B cell (primary cell): ENCODE data around the gene TNNT3. TPM values are rescaled to one million over a fixed set of nuclear protein-coding genes. Genes with fewer than 3 reads are reported as not detected.

Experiments used
- ATAC-seq: fragments of 200-7000 bp; cut with Tn5 transposase; one replicate; pipeline ENCODE4 v1.10.0; 2021; ENCODE audit warnings: low read depth, mild to moderate bottlenecking, moderate number of reproducible peaks, moderate library complexity
- CTCF ChIA-PET: fragments of 350-600 bp; sonication (Branson Sonifier 250); formaldehyde crosslinking; loops from one replicate; lab custom pipeline; 2021; ENCODE audit warnings: antibody characterized with exemption, inconsistent platforms; lab: Charles Lee
- POLR2A ChIA-PET: fragments of 350-600 bp; sonication (Branson Sonifier 250); formaldehyde crosslinking; loops from one replicate; lab custom pipeline; 2021; ENCODE audit warnings: antibody characterized with exemption; lab: Charles Lee
- DNase-seq: peaks from one replicate; pipeline ENCODE4 v3.0.0; 2013
- H2AFZ ChIP-seq: 2 replicates; pipeline ENCODE4 v1.6.1; 2012; ENCODE audit warnings: mild to moderate bottlenecking, low read depth, low read length; ENCODE audit not compliant: insufficient read depth, poor library complexity, severe bottlenecking
- H3K27ac ChIP-seq, 2 donors: 1 replicate in 1 of 2; 2 replicates in 1 of 2; pipeline ENCODE4 v1.5.1; 2012 to 2013; ENCODE audit warnings: low read length in 2 of 2, mild to moderate bottlenecking in 2 of 2, moderate library complexity in 1 of 2
- H3K27me3 ChIP-seq, 4 experiments: fragments of 200-600 bp in 1 of 4; sonication (generic) in 1 of 4; replicated peaks in 1 of 4; 1 replicate in 2 of 4; 2 replicates in 2 of 4; pipeline versions ENCODE4 v1.6.1 to v1.7.0; 2013 to 2016; ENCODE audit warnings: low read length in 3 of 4, mild to moderate bottlenecking in 2 of 4, mixed read lengths in 1 of 4, moderate library complexity in 1 of 4; ENCODE audit not compliant: insufficient read depth in 4 of 4, control insufficient read depth in 3 of 4; ENCODE audit errors: control extremely low read depth in 1 of 4
- H3K36me3 ChIP-seq, 2 experiments: replicated peaks in 1 of 2; 1 replicate in 1 of 2; 2 replicates in 1 of 2; pipeline versions ENCODE4 v1.6.1 to v1.7.1; 2013; ENCODE audit warnings: low read length in 1 of 2; ENCODE audit not compliant: insufficient read depth in 2 of 2, control insufficient read depth in 1 of 2; ENCODE audit errors: control extremely low read depth in 1 of 2, extremely low read depth in 1 of 2
- H3K4me1 ChIP-seq, 2 donors: fragments of 200-600 bp in 1 of 2; sonication (generic) in 1 of 2; 1 replicate in 1 of 2; 2 replicates in 1 of 2; pipeline versions ENCODE4 v1.5.1 to v1.6.1; 2013 to 2017; ENCODE audit warnings: low read length in 2 of 2; ENCODE audit not compliant: control insufficient read depth in 2 of 2, insufficient read depth in 2 of 2
- H3K4me2 ChIP-seq: replicated peaks from 2 replicates; pipeline ENCODE3; 2012; ENCODE audit warnings: mild to moderate bottlenecking, low read depth, low read length; ENCODE audit not compliant: poor library complexity, severe bottlenecking
- H3K4me3 ChIP-seq, 5 experiments: fragments of 200-600 bp in 1 of 5; sonication (generic) in 1 of 5; 1 replicate in 3 of 5; 2 replicates in 2 of 5; pipeline versions ENCODE4 v1.5.1 to v1.7.0; 2011 to 2016; ENCODE audit warnings: low read length in 4 of 5, mild to moderate bottlenecking in 4 of 5, low read depth in 2 of 5, control low read depth in 1 of 5, moderate library complexity in 1 of 5; ENCODE audit not compliant: insufficient read depth in 1 of 5; ENCODE audit errors: control extremely low read depth in 1 of 5, extremely low read depth in 1 of 5
- H3K79me2 ChIP-seq: fragments of 200-600 bp; sonication (generic); one replicate; pipeline ENCODE4 v1.6.0; 2016; ENCODE audit warnings: low read length; ENCODE audit not compliant: control insufficient read depth, insufficient read depth
- H3K9ac ChIP-seq: fragments of 200-600 bp; sonication (generic); 2 replicates; pipeline ENCODE4 v1.6.1; 2017; ENCODE audit warnings: mild to moderate bottlenecking, low read length, moderate library complexity
- H3K9me3 ChIP-seq, 3 donors: one replicate each; pipeline versions ENCODE4 v1.6.1 to v1.7.1; 2013; ENCODE audit warnings: low read length in 2 of 3; ENCODE audit not compliant: control insufficient read depth in 2 of 3, insufficient read depth in 1 of 3; ENCODE audit errors: control extremely low read depth in 1 of 3
- H4K20me1 ChIP-seq: 2 replicates; pipeline ENCODE4 v1.6.0; 2012; ENCODE audit warnings: mild to moderate bottlenecking, low read length; ENCODE audit not compliant: insufficient read depth, control insufficient read depth, poor library complexity, severe bottlenecking
- H3K27ac Mint-ChIP-seq: one replicate; pipeline ENCODE4 v1.8.0; 2021; ENCODE audit warnings: mixed read lengths
- H3K27me3 Mint-ChIP-seq: one replicate; pipeline ENCODE4 v1.8.0; 2021; ENCODE audit warnings: mixed read lengths
- H3K4me1 Mint-ChIP-seq: one replicate; pipeline ENCODE4 v1.8.0; 2021; ENCODE audit warnings: mixed read lengths
- H3K4me3 Mint-ChIP-seq: one replicate; pipeline ENCODE4 v1.8.0; 2021; ENCODE audit warnings: mixed read lengths
- H3K9me3 Mint-ChIP-seq: one replicate; pipeline ENCODE4 v1.8.0; 2022; ENCODE audit warnings: mixed read lengths; ENCODE audit not compliant: insufficient read depth
- EZH2 ChIP-seq: IDR thresholded peaks from 2 replicates; pipeline ENCODE4 v1.6.1; 2012; ENCODE audit warnings: borderline replicate concordance, low read depth, mild to moderate bottlenecking, moderate library complexity, low read length; ENCODE audit not compliant: insufficient read depth, poor library complexity, severe bottlenecking
- WGBS: methylation state at CpG from one replicate; pipeline ENCODE4 v1.1.5; 2013; ENCODE audit warnings: missing lambda C conversion rate; ENCODE audit not compliant: insufficient coverage; 5-methylcytosine and 5-hydroxymethylcytosine counted together
- intact Hi-C: fragments of 100-400 bp; cut with micrococcal nuclease; formaldehyde crosslinking; loops from one replicate; pipeline ENCODE4 v1.10.0; 2022
- polyA plus RNA-seq: library from polyadenylated mRNA; depleted of rRNA; stranded (reverse); fragments of >200 nt; gene quantifications from 2 replicates; pipeline ENCODE4 v1.2.3, GENCODE V29; 2012
- total RNA-seq, 2 donors: library from RNA; stranded (reverse); fragments of 120-200 nt in 1 of 2; gene quantifications; 1 replicate in 1 of 2; 2 replicates in 1 of 2; pipeline versions ENCODE4 v1.2.3 to v1.2.4, GENCODE V29; 2013 to 2022
- TF ChIP-seq, protein P1 (sequence below): fragments of 200-600 bp; IDR thresholded peaks from one replicate; pipeline ENCODE4 v1.8.0; 2022; ENCODE audit warnings: antibody characterized with exemption, mild to moderate bottlenecking

Gene TNNT3
- total and polyA plus RNA-seq, 2 donors (not counting 1 experiment from before 2014, with no cell fraction given): 2.5 to 10.0 TPM

DNA sequence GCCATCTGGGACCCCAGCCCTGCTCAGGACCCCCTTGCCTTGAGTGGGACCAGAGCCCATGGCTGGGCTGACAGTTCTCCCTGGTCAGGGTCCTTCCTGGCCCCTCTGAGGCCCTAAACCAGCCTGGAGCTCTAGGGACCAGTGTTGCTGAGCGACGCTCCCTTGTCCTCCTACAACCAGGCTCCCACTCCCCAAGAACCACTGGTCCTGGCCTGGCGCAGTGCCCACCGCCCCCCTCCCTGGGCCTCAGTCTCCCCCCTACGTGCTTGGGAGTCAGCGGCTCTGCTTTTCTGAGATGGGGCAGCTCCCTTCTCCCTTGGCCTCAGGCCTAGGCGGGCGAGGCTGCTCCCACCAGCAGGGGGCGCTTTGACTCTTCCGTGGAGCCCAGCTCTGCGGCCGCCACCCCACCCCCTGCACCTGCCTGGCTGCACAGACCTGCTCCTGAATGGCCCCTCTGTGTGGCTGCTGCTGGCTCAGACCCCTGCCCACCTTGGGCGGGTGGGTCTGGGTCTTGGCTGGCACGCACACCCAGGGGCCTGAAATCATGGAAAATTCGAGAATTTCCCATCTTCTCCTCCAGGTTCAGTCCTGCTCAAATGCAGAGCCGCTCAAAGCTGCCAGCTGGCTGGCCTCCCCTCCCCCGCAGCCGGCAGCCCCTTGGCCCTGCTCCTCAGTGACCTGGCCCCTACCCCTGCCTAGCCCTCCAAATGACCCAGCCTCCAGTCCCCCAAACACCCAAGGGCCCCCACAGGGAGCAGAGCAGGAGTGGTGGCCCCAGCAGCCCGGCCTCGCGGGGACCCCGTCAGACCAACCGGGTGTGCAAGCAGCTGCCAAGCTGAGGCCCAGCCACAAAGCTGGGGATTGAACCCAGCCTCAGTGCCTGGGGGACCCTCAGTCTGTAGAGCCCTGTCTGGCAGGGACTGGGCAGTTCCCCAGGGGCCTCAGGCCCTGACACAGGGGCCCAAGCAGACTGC is 37.0 kb upstream of the TNNT3 start:
- H3K36me3 ChIP-seq: peaks cover 13 to 69% of the 10 kb centered on the region in 2 experiments
- H3K4me3 ChIP-seq: no peak overlapping the region
- peaks cover 95% of the 10 kb centered on the region for H4K20me1 ChIP-seq
- no peaks in the 10 kb centered on the region for H3K9me3 ChIP-seq
- intact Hi-C loops: loop anchor here (1.0 to 5.0 kb wide), 3 partner anchors 35 to 270 kb away; partner anchors contain the start of gene TNNT3
- peaks cover 32% of the 10 kb centered on the region for H3K79me2 ChIP-seq
- ChIA-PET CTCF (interaction anchor here (0.7 to 3.3 kb wide), 29 partner anchors 8 to 269 kb away, joined by 3 to 104 read pairs (median 5); partner anchors contain the start of genes H19, LSP1 and TNNI2), POLR2A (interaction anchor here (0.6 to 2.8 kb wide), 10 partner anchors 9 to 118 kb away, joined by 3 to 9 read pairs (median 4); partner anchors contain the start of genes LSP1, PRR33 and TNNI2)
- peak overlapping the region; percentile 61 for H3K4me2 ChIP-seq
- H3K9ac ChIP-seq: no peak overlapping the region
- Mint-ChIP-seq H3K4me3 (peak overlapping the region; percentile 34), H3K9me3 (no peaks in the 10 kb centered on the region), H3K27ac (peak overlapping the region; percentile 75), H3K27me3 (no peaks in the 10 kb centered on the region), H3K4me1 (peaks cover 40% of the 10 kb centered on the region)
- H3K27me3 ChIP-seq: no peaks in the 10 kb centered on the region
- DNase-seq (peak; percentile 86), ATAC-seq (peak; percentile 74)
- no peak overlapping the region for H2AFZ ChIP-seq
- WGBS: 32% methylated on average over 23 of the region's 23 CpGs
- H3K4me1 ChIP-seq: peaks cover 32 to 47% of the 10 kb centered on the region in 2 donors
- TF ChIP-seq, protein P1, sequence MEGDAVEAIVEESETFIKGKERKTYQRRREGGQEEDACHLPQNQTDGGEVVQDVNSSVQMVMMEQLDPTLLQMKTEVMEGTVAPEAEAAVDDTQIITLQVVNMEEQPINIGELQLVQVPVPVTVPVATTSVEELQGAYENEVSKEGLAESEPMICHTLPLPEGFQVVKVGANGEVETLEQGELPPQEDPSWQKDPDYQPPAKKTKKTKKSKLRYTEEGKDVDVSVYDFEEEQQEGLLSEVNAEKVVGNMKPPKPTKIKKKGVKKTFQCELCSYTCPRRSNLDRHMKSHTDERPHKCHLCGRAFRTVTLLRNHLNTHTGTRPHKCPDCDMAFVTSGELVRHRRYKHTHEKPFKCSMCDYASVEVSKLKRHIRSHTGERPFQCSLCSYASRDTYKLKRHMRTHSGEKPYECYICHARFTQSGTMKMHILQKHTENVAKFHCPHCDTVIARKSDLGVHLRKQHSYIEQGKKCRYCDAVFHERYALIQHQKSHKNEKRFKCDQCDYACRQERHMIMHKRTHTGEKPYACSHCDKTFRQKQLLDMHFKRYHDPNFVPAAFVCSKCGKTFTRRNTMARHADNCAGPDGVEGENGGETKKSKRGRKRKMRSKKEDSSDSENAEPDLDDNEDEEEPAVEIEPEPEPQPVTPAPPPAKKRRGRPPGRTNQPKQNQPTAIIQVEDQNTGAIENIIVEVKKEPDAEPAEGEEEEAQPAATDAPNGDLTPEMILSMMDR: peak; percentile 87
- no peak for TF ChIP-seq EZH2
- peak overlapping the region in 1 of 2 donors; percentile 72 for H3K27ac ChIP-seq
